ENCODE results near the gene TFR2.

DNA sequence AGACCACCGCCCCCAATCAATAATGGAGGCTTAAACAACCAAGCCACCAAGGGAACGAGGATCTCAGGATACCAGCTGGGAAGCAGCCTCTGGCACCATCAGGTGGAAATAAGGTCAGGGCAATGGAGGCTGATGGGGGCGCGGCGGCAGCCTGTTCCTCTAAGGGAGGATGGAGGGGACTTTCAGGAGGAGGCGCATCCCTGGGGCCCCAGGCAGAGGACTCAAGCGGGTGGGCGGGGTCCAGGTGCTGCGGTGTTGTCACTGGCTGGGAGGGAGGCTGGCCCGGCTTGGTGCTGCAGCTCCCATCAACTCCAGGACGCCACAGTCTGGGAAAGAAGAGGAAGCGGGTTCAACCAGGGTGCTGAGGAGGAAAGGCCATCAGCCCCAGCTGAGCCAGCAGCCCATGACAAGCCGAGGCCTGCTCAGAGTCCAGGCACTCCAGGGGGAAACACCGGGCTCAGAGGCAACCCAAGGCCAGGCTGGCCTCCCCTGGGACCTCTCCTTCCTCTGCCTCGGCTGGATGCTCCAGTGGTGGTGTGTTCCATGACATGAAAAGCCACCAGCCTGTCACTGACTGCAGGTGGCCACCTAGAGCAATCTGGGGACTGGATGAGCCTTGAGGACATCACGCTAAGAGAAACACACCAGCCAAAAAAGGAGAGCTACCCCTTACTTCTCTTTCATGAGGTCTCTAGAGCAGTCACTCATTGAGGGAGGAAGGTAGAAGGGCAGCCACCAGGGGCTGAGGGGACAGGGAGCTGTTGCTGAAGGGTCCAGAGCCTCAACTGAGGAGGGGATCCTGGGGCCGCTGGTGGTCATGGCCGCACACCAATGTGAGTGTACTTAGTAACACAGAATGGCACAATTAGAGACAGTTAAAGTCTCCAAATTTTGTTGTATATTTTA, 48.1 kb upstream of the TFR2 start:
- TF ChIP-seq, protein P1, sequence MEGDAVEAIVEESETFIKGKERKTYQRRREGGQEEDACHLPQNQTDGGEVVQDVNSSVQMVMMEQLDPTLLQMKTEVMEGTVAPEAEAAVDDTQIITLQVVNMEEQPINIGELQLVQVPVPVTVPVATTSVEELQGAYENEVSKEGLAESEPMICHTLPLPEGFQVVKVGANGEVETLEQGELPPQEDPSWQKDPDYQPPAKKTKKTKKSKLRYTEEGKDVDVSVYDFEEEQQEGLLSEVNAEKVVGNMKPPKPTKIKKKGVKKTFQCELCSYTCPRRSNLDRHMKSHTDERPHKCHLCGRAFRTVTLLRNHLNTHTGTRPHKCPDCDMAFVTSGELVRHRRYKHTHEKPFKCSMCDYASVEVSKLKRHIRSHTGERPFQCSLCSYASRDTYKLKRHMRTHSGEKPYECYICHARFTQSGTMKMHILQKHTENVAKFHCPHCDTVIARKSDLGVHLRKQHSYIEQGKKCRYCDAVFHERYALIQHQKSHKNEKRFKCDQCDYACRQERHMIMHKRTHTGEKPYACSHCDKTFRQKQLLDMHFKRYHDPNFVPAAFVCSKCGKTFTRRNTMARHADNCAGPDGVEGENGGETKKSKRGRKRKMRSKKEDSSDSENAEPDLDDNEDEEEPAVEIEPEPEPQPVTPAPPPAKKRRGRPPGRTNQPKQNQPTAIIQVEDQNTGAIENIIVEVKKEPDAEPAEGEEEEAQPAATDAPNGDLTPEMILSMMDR (IDR thresholded peaks at IDR 0.05) = no peak
- no peak for TF ChIP-seq POLR2AphosphoS5 (IDR thresholded peaks at IDR 0.05; ENCODE audit: low read depth, low read length)
